ENCODE data around the gene CELSR1.

Gene CELSR1

GRCh38 chr22:46364341-46365165, 172.9 kb downstream of the CELSR1 start:
- Histone ChIP-seq H3K27me3 (ENCODE audit: control insufficient read depth in 1 of 2, insufficient read depth in 2 of 2, low read length in 2 of 2) (peaks cover 0 to 6% of the 10 kb centered on the region in 2 donors), H3K27ac (ENCODE audit: low read depth, low read length) (no peak overlapping the region), H3K9me3 (ENCODE audit: control insufficient read depth in 1 of 2, low read length in 2 of 2) (no peaks in the 10 kb centered on the region), H3K36me3 (ENCODE audit: control insufficient read depth in 1 of 2, insufficient read depth in 2 of 2, low read length in 2 of 2) (no peaks in the 10 kb centered on the region), H3K9ac (ENCODE audit: low read depth in 1 of 2, low read length in 2 of 2) (no peak overlapping the region), H3K4me1 (ENCODE audit: control insufficient read depth in 1 of 2, insufficient read depth in 2 of 2, low read length in 2 of 2) (peaks cover 0 to 10% of the 10 kb centered on the region in 2 donors), H3K4me3 (ENCODE audit: low read depth in 1 of 2, low read length in 2 of 2) (no peak overlapping the region)

DNA sequence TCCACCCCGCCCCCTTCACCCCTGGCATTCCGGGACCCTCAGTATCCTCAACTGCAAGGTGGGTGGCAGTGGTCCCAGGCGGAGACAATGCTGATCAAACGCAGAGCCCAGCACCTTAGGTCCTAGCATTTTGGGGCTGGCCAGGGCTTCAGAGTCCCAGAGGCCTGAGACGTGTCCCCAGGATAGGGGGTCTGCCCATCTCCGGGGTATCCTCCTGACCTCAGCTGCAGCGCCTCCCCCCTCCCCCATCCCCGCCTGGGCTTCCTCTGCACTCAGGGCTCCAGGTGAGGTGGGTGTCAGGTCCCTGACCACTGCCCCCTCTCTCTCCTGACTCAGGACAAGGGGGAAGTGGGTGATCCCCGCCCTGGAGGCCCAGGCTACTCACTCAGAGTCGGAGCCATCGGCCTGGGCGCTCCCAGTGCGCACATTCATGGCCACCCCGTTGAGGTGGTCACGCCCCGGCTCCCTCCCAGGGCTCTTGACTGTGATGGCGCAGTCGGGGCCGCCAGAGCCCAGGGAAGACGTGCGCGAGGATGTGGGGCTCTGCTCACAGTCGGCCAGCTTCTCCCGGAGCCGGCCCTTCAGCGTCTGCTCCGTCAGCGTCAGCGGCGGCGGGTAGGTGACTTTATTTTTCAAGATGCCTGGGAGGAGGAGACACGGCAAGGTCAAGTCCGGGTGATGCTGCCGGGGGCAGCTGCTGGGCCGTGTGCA, 173.7 kb downstream of the CELSR1 start:
- Histone ChIP-seq H3K9me3 (ENCODE audit: control insufficient read depth in 1 of 2, low read length in 2 of 2) (no peaks in the 10 kb centered on the region), H3K4me1 (ENCODE audit: control insufficient read depth in 1 of 2, insufficient read depth in 2 of 2, low read length in 2 of 2) (peaks cover 0 to 10% of the 10 kb centered on the region in 2 donors), H3K9ac (ENCODE audit: low read depth in 1 of 2, low read length in 2 of 2) (no peak overlapping the region), H3K36me3 (ENCODE audit: control insufficient read depth in 1 of 2, insufficient read depth in 2 of 2, low read length in 2 of 2) (no peaks in the 10 kb centered on the region), H3K27ac (ENCODE audit: low read depth, low read length) (no peak overlapping the region), H3K4me3 (ENCODE audit: low read depth in 1 of 2, low read length in 2 of 2) (no peak overlapping the region), H3K27me3 (ENCODE audit: control insufficient read depth in 1 of 2, insufficient read depth in 2 of 2, low read length in 2 of 2) (peaks cover 0 to 6% of the 10 kb centered on the region in 2 donors)

- Histone ChIP-seq H3K27ac (ENCODE audit: low read depth, low read length) (no peak overlapping the region), H3K27me3 (ENCODE audit: control insufficient read depth in 1 of 2, insufficient read depth in 2 of 2, low read length in 2 of 2) (peaks cover 0 to 6% of the 10 kb centered on the region in 2 donors), H3K4me3 (ENCODE audit: low read depth in 1 of 2, low read length in 2 of 2) (no peak overlapping the region), H3K4me1 (ENCODE audit: control insufficient read depth in 1 of 2, insufficient read depth in 2 of 2, low read length in 2 of 2) (peaks cover 0 to 10% of the 10 kb centered on the region in 2 donors), H3K9me3 (ENCODE audit: control insufficient read depth in 1 of 2, low read length in 2 of 2) (no peaks in the 10 kb centered on the region), H3K36me3 (ENCODE audit: control insufficient read depth in 1 of 2, insufficient read depth in 2 of 2, low read length in 2 of 2) (peaks cover 0 to 5% of the 10 kb centered on the region in 2 donors), H3K9ac (ENCODE audit: low read depth in 1 of 2, low read length in 2 of 2) (no peak overlapping the region)
These were observed 174.4 kb downstream of the CELSR1 start for GRCh38 chr22:46362934-46363515.

DNA sequence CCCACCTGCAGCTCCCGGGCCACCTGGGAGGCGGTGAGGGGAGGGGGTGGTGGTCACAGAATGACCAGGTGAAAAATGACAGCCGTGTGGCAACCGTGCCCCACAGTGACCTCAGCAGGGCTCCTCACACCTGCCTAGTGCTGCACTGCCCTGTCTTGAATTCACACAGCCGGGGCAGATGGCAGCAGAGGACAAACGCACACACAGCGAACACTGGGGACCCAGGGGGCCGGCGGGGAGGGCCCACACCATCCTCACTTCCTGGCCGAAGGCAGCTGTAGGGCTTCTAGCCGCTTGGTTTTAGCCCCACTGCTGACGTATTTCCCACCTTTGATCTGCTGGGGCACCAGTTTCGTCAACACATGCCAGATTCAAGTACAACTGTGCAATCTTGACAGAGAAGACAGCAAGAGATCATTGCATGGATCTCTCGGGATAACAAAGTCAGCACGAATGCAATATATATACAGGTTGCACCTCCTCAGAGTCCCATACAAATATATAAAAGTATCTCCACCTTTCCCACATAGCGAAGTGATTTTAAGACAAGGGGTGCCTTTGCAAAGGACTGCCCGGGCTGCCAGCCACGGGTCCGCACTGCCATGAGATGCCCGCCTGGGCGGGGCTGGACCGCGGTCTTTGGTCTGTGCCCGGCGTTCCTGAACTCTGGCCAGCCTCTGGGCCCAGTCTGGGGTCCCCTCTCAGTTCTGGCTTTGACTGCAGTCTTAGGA, 175.1 kb downstream of the CELSR1 start:
- H3K27me3 ChIP-seq (ENCODE audit: control insufficient read depth in 1 of 2, insufficient read depth in 2 of 2, low read length in 2 of 2) = peaks cover 0 to 5% of the 10 kb centered on the region in 2 donors
- peaks cover 0 to 10% of the 10 kb centered on the region in 2 donors for H3K4me1 ChIP-seq (ENCODE audit: control insufficient read depth in 1 of 2, insufficient read depth in 2 of 2, low read length in 2 of 2)
- H3K9ac ChIP-seq (ENCODE audit: low read depth in 1 of 2, low read length in 2 of 2) = no peak overlapping the region
- H3K9me3 ChIP-seq (ENCODE audit: control insufficient read depth in 1 of 2, low read length in 2 of 2) = no peaks in the 10 kb centered on the region
- H3K36me3 ChIP-seq (ENCODE audit: control insufficient read depth in 1 of 2, insufficient read depth in 2 of 2, low read length in 2 of 2) = peaks cover 2 to 8% of the 10 kb centered on the region in 2 donors
- no peak overlapping the region for H3K27ac ChIP-seq (ENCODE audit: low read depth, low read length)
- H3K4me3 ChIP-seq (ENCODE audit: low read depth in 1 of 2, low read length in 2 of 2) = no peak overlapping the region

- Histone ChIP-seq H3K9ac (ENCODE audit: low read depth in 1 of 2, low read length in 2 of 2) (no peak overlapping the region), H3K27ac (ENCODE audit: low read depth, low read length) (no peak overlapping the region), H3K9me3 (ENCODE audit: control insufficient read depth in 1 of 2, low read length in 2 of 2) (no peaks in the 10 kb centered on the region), H3K36me3 (ENCODE audit: control insufficient read depth in 1 of 2, insufficient read depth in 2 of 2, low read length in 2 of 2) (peaks cover 5 to 11% of the 10 kb centered on the region in 2 donors), H3K4me1 (ENCODE audit: control insufficient read depth in 1 of 2, insufficient read depth in 2 of 2, low read length in 2 of 2) (peaks cover 0 to 8% of the 10 kb centered on the region in 2 donors), H3K4me3 (ENCODE audit: low read depth in 1 of 2, low read length in 2 of 2) (no peak overlapping the region), H3K27me3 (ENCODE audit: control insufficient read depth in 1 of 2, insufficient read depth in 2 of 2, low read length in 2 of 2) (no peaks in the 10 kb centered on the region)
These were observed 175.6 kb downstream of the CELSR1 start for GRCh38 chr22:46361826-46362202.

DNA sequence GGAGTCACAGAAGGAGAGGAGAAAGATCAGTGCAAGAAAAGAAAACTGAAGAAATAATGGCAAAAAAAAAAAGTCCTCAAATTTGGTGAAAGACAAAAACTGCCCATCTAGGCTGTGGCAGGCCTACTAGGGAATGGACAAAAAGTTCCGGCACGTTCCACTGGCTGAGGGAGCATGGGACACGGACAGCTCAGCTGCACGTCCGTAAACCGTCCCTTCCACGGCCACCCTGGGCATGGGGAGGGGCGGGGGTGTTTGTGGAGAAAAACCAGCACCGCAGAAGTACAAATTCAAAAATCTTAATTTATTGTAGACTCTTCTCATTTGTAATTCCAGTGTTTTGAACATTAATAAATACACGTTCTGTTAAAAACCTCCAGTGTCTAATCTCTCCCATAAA, 176.5 kb downstream of the CELSR1 start:
- peaks cover 0 to 8% of the 10 kb centered on the region in 2 donors for H3K4me1 ChIP-seq (ENCODE audit: control insufficient read depth in 1 of 2, insufficient read depth in 2 of 2, low read length in 2 of 2)
- no peak overlapping the region for H3K27ac ChIP-seq (ENCODE audit: low read depth, low read length)
- peaks cover 13 to 14% of the 10 kb centered on the region in 2 donors for H3K36me3 ChIP-seq (ENCODE audit: control insufficient read depth in 1 of 2, insufficient read depth in 2 of 2, low read length in 2 of 2)
- H3K9ac ChIP-seq (ENCODE audit: low read depth in 1 of 2, low read length in 2 of 2) = no peak overlapping the region
- H3K4me3 ChIP-seq (ENCODE audit: low read depth in 1 of 2, low read length in 2 of 2) = no peak overlapping the region
- no peaks in the 10 kb centered on the region for H3K27me3 ChIP-seq (ENCODE audit: control insufficient read depth in 1 of 2, insufficient read depth in 2 of 2, low read length in 2 of 2)
- H3K9me3 ChIP-seq (ENCODE audit: control insufficient read depth in 1 of 2, low read length in 2 of 2) = no peaks in the 10 kb centered on the region

- Histone ChIP-seq H3K27ac (ENCODE audit: low read depth, low read length) (no peak overlapping the region), H3K4me1 (ENCODE audit: control insufficient read depth in 1 of 2, insufficient read depth in 2 of 2, low read length in 2 of 2) (peaks cover 0 to 8% of the 10 kb centered on the region in 2 donors), H3K9ac (ENCODE audit: low read depth in 1 of 2, low read length in 2 of 2) (no peak overlapping the region), H3K36me3 (ENCODE audit: control insufficient read depth in 1 of 2, insufficient read depth in 2 of 2, low read length in 2 of 2) (peaks cover 20 to 21% of the 10 kb centered on the region in 2 donors), H3K27me3 (ENCODE audit: control insufficient read depth in 1 of 2, insufficient read depth in 2 of 2, low read length in 2 of 2) (no peaks in the 10 kb centered on the region), H3K9me3 (ENCODE audit: control insufficient read depth in 1 of 2, low read length in 2 of 2) (no peaks in the 10 kb centered on the region), H3K4me3 (ENCODE audit: low read depth in 1 of 2, low read length in 2 of 2) (no peak overlapping the region)
These were observed 177.3 kb downstream of the CELSR1 start for GRCh38 chr22:46360097-46360496.

DNA sequence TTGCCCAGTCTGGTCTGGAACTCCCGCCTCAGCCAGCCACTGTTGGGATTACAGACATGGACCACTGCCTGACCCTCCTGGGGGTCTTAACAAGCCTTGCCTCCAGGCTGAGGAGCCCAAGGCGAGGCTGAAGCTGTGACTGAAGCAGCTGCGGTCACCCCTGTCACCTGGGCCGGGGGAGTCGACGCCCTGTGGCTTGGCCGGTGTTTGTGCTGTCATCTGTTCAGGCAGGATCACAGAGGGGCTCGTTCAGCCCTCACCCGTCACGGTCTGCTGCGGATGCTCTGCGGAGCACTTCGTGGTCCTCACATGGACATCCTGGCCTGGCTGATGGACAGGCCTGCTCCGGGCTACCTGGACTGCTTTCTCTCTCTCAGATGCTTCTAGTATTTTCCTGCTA, 178.1 kb downstream of the CELSR1 start:
- no peaks in the 10 kb centered on the region for H3K9me3 ChIP-seq (ENCODE audit: control insufficient read depth in 1 of 2, low read length in 2 of 2)
- H3K4me3 ChIP-seq (ENCODE audit: low read depth in 1 of 2, low read length in 2 of 2) = no peak overlapping the region
- no peaks in the 10 kb centered on the region for H3K27me3 ChIP-seq (ENCODE audit: control insufficient read depth in 1 of 2, insufficient read depth in 2 of 2, low read length in 2 of 2)
- H3K36me3 ChIP-seq (ENCODE audit: control insufficient read depth in 1 of 2, insufficient read depth in 2 of 2, low read length in 2 of 2) = peaks cover 20 to 27% of the 10 kb centered on the region in 2 donors
- peaks cover 0 to 8% of the 10 kb centered on the region in 2 donors for H3K4me1 ChIP-seq (ENCODE audit: control insufficient read depth in 1 of 2, insufficient read depth in 2 of 2, low read length in 2 of 2)
- H3K9ac ChIP-seq (ENCODE audit: low read depth in 1 of 2, low read length in 2 of 2) = no peak overlapping the region
- no peak overlapping the region for H3K27ac ChIP-seq (ENCODE audit: low read depth, low read length)

GRCh38 chr22:46358766-46359165, 178.7 kb downstream of the CELSR1 start:
- Histone ChIP-seq H3K36me3 (ENCODE audit: control insufficient read depth in 1 of 2, insufficient read depth in 2 of 2, low read length in 2 of 2) (peaks cover 25 to 33% of the 10 kb centered on the region in 2 donors), H3K4me1 (ENCODE audit: control insufficient read depth in 1 of 2, insufficient read depth in 2 of 2, low read length in 2 of 2) (peaks cover 0 to 8% of the 10 kb centered on the region in 2 donors), H3K27ac (ENCODE audit: low read depth, low read length) (no peak overlapping the region), H3K9ac (ENCODE audit: low read depth in 1 of 2, low read length in 2 of 2) (no peak overlapping the region), H3K9me3 (ENCODE audit: control insufficient read depth in 1 of 2, low read length in 2 of 2) (no peaks in the 10 kb centered on the region), H3K27me3 (ENCODE audit: control insufficient read depth in 1 of 2, insufficient read depth in 2 of 2, low read length in 2 of 2) (no peaks in the 10 kb centered on the region), H3K4me3 (ENCODE audit: low read depth in 1 of 2, low read length in 2 of 2) (no peak overlapping the region)
